HepG2 (cell line): ENCODE data around the gene PHKG2. TPM values are rescaled to one million over a fixed set of nuclear protein-coding genes. Genes with fewer than 3 reads are reported as not detected.

ENCODE experiments used
- AGO2 ChIP-seq: fragments of 200-400 bp; formaldehyde crosslinking; optimal IDR thresholded peaks from 2 replicates; pipeline ENCODE3; 2017; ENCODE audit warnings: mild to moderate bottlenecking, low read depth, low read length, moderate library complexity
- FOXC1 ChIP-seq: sonication (generic); formaldehyde crosslinking; IDR thresholded peaks from 2 replicates; pipeline ENCODE4 v1.8.0; 2022; ENCODE audit warnings: mild to moderate bottlenecking, missing genetic modification reagents, borderline replicate concordance
- MAZ ChIP-seq, 2 experiments: sonication (generic) in 1 of 2; formaldehyde crosslinking in 1 of 2; IDR thresholded peaks; 2 replicates each; pipeline versions ENCODE4 v1.5.0 to v1.6.1; 2012 to 2020; ENCODE audit warnings: low read depth in 2 of 2, mild to moderate bottlenecking in 2 of 2, borderline replicate concordance in 1 of 2, improper control_type of control experiment in 1 of 2, low read length in 1 of 2, missing genetic modification reagents in 1 of 2, moderate library complexity in 1 of 2
- NR1H2 ChIP-seq: sonication (generic); formaldehyde crosslinking; IDR thresholded peaks from 2 replicates; pipeline ENCODE4 v1.8.1; 2022; ENCODE audit warnings: low read depth, missing genetic modification reagents, borderline replicate concordance
- PAX8 ChIP-seq: sonication (generic); formaldehyde crosslinking; IDR thresholded peaks from 2 replicates; pipeline ENCODE4 v1.8.0; 2022; ENCODE audit warnings: mild to moderate bottlenecking, missing genetic modification reagents, borderline replicate concordance
- SOX13 ChIP-seq, 3 experiments: fragments of 450-650 bp in 1 of 3; sonication (generic) in 1 of 3; formaldehyde crosslinking in 1 of 3; IDR thresholded peaks in 2 of 3; conservative IDR thresholded peaks in 1 of 3; 2 replicates each; pipeline versions ENCODE4 v1.5.0 to v1.6.1; 2016 to 2020; ENCODE audit warnings: antibody characterized with exemption in 1 of 3, mild to moderate bottlenecking in 1 of 3, missing compliant biosample characterization in 1 of 3, missing genetic modification reagents in 1 of 3, moderate library complexity in 1 of 3
- ZFP90 ChIP-seq: sonication (generic); formaldehyde crosslinking; IDR thresholded peaks from 2 replicates; pipeline ENCODE4 v1.8.0; 2022; ENCODE audit warnings: missing genetic modification reagents, mild to moderate bottlenecking, inconsistent platforms, borderline replicate concordance
- ZMAT3 ChIP-seq: sonication (generic); formaldehyde crosslinking; conservative IDR thresholded peaks from 2 replicates; pipeline ENCODE4 v1.7.0; 2021; ENCODE audit warnings: missing genetic modification reagents
- ZMYM3 ChIP-seq: sonication (generic); formaldehyde crosslinking; IDR thresholded peaks from 2 replicates; pipeline ENCODE4 v1.5.1; 2020; ENCODE audit warnings: mild to moderate bottlenecking, missing genetic modification reagents
- ZNF331 ChIP-seq: sonication (generic); formaldehyde crosslinking; IDR thresholded peaks from 2 replicates; pipeline ENCODE4 v1.4.0; 2020; ENCODE audit warnings: missing genetic modification reagents
- ZNF501 ChIP-seq: sonication (generic); formaldehyde crosslinking; IDR thresholded peaks from 2 replicates; pipeline ENCODE4 v1.5.1; 2020; ENCODE audit warnings: mild to moderate bottlenecking, moderate library complexity, missing genetic modification reagents
- ZNF558 ChIP-seq: sonication (generic); formaldehyde crosslinking; IDR thresholded peaks from 2 replicates; pipeline ENCODE4 v1.9.0; 2022; ENCODE audit warnings: mild to moderate bottlenecking, missing genetic modification reagents, borderline replicate concordance
- ZNF678 ChIP-seq: sonication (generic); formaldehyde crosslinking; IDR thresholded peaks from 2 replicates; pipeline ENCODE4 v1.4.0; 2020; ENCODE audit warnings: mild to moderate bottlenecking, missing genetic modification reagents
- ZNF703 ChIP-seq: sonication (generic); formaldehyde crosslinking; IDR thresholded peaks from 2 replicates; pipeline ENCODE4 v1.5.1; 2020; ENCODE audit warnings: missing genetic modification reagents, mild to moderate bottlenecking, moderate library complexity, borderline replicate concordance
- ZNF747 ChIP-seq: sonication (generic); formaldehyde crosslinking; IDR thresholded peaks from 2 replicates; pipeline ENCODE4 v1.8.1; 2023; ENCODE audit warnings: missing genetic modification reagents, mild to moderate bottlenecking, borderline replicate concordance
- ZNF891 ChIP-seq: sonication (generic); formaldehyde crosslinking; IDR thresholded peaks from 2 replicates; pipeline ENCODE4 v1.5.0; 2020; ENCODE audit warnings: mild to moderate bottlenecking, missing genetic modification reagents
- polyA plus RNA-seq, 8 experiments: library from polyadenylated mRNA; depleted of rRNA in 3 of 8; stranded (reverse) in 7 of 8; unstranded in 1 of 8; fragments of >200 nt; fragmentation: Illumina TruSeq in 4 of 8; extraction: Trizol in 4 of 8; gene quantifications; 2 replicates each; pipeline versions ENCODE4 v1.2.1 to v1.2.3, GENCODE V29; 2011 to 2016; ENCODE audit warnings: low read depth in 4 of 8, missing spikeins in 1 of 8, mixed read lengths in 1 of 8; ENCODE audit not compliant: insufficient read depth in 1 of 8
- total RNA-seq, 5 experiments: library from RNA; depleted of rRNA; stranded (reverse); fragments of >200 nt; fragmentation: Illumina TruSeq; extraction: Trizol; gene quantifications; 2 replicates each; pipeline ENCODE4 v1.2.3, GENCODE V29; 2016; ENCODE audit warnings: low read depth in 1 of 5
- TF ChIP-seq, protein P1 (sequence below): sonication (generic); formaldehyde crosslinking; IDR thresholded peaks from 2 replicates; pipeline ENCODE4 v1.4.0; 2020; ENCODE audit warnings: missing genetic modification reagents
- TF ChIP-seq, protein P2 (sequence below): sonication (generic); formaldehyde crosslinking; IDR thresholded peaks from 2 replicates; pipeline ENCODE4 v1.5.1; 2020; ENCODE audit warnings: missing genetic modification reagents, mild to moderate bottlenecking, borderline replicate concordance
- TF ChIP-seq, protein P3 (sequence below): sonication (generic); formaldehyde crosslinking; IDR thresholded peaks from 2 replicates; pipeline ENCODE4 v1.4.0; 2020; ENCODE audit warnings: mild to moderate bottlenecking, low read depth, missing genetic modification reagents
- TF ChIP-seq, protein P4 (sequence below): sonication (generic); formaldehyde crosslinking; IDR thresholded peaks from 2 replicates; pipeline ENCODE4 v1.4.0; 2020; ENCODE audit warnings: missing genetic modification reagents, borderline replicate concordance

The PHKG2 gene
- total and polyA plus RNA-seq, 2 of the 13 experiments (the other 11 are each of a cell fraction or from before 2014, with no cell fraction given): 37.4 to 42.1 TPM

DNA sequence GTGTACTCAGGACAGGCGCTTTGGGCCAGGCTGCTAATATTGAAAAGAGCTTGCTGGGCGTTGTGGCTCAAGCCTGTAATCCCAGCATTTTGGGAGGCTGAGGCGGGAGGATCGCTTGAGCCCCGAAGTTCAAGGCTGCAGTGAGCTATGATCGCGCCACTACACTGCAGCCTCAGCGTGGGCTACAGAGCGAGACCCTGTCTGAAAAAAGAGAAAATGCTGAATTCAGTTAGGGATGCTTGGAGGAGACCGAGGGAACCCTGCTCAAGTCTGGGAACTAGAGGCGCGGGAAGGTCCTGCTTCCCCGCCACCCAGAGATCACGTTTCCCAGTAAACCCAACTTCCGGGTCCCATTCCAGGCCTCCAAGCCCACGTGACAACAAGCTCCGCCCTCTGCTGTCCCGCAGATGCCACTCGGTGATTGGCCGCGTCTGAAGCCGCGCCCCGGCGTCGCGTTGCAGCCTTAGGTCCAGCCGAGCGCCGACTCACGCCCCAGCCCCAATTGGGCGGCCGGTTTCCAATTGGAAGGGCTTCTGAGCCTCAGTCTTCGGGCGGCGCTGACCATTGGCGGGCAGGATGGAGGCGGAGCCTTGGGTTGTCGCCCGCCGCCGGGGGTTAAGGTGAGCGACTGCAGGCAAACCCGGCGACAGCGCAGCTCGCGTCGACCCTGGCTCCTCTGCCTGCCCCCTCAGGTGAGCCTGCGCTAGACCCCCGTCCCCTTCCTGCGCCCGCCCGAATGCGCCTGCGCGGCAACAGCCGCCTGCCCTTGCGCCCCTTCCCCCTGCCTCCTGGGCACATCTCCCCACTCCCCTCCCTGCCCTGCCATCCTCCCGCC lies at the start of gene PHKG2 (continued):
- TF ChIP-seq SOX13 (IDR thresholded peaks at IDR 0.05) (no peak; the same call in 1 of the 2 replicates), SOX13 (CRISPR knock-in tag; conservative IDR thresholded peaks at IDR 0.05 in 1 of 2, IDR thresholded peaks at IDR 0.05 in 1 of 2) (peak in 1 of 2 experiments; percentile 29; a peak in 1 of 4 replicates), PAX8 (CRISPR knock-in tag) (peak; percentile 80; the same call in 1 of the 2 replicates), ZNF331 (CRISPR knock-in tag) (peak; percentile 35; the same call in 1 of the 2 replicates), NR1H2 (CRISPR knock-in tag) (no peak), ZNF891 (CRISPR knock-in tag) (peak; percentile 74), ZMYM3 (CRISPR knock-in tag) (peak; percentile 95), ZNF703 (peak; percentile 68; the same call in 1 of the 2 replicates), ZFP90 (CRISPR knock-in tag) (0 out of 2 replicates have a peak, but pooled peaks have one; percentile 62), ZMAT3 (no peak; the same call in 1 of the 2 replicates), ZNF678 (CRISPR knock-in tag) (no peak), AGO2 (peak; percentile 93), MAZ (IDR thresholded peaks at IDR 0.05; ENCODE audit: borderline replicate concordance, low read depth, low read length) (no peak; the same call in 1 of the 2 replicates), MAZ (CRISPR knock-in tag; IDR thresholded peaks at IDR 0.05; ENCODE audit: low read depth) (peak; percentile 73), ZNF501 (peak; percentile 86), FOXC1 (CRISPR knock-in tag) (peak; percentile 88; the same call in 1 of the 2 replicates), ZNF747 (peak; percentile 87; the same call in 1 of the 2 replicates), ZNF558 (CRISPR knock-in tag) (no peak)
- TF ChIP-seq, protein P1, sequence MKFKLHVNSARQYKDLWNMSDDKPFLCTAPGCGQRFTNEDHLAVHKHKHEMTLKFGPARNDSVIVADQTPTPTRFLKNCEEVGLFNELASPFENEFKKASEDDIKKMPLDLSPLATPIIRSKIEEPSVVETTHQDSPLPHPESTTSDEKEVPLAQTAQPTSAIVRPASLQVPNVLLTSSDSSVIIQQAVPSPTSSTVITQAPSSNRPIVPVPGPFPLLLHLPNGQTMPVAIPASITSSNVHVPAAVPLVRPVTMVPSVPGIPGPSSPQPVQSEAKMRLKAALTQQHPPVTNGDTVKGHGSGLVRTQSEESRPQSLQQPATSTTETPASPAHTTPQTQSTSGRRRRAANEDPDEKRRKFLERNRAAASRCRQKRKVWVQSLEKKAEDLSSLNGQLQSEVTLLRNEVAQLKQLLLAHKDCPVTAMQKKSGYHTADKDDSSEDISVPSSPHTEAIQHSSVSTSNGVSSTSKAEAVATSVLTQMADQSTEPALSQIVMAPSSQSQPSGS (CRISPR knock-in tag): peak; percentile 54; the same call in 1 of the 2 replicates
- TF ChIP-seq, protein P2, sequence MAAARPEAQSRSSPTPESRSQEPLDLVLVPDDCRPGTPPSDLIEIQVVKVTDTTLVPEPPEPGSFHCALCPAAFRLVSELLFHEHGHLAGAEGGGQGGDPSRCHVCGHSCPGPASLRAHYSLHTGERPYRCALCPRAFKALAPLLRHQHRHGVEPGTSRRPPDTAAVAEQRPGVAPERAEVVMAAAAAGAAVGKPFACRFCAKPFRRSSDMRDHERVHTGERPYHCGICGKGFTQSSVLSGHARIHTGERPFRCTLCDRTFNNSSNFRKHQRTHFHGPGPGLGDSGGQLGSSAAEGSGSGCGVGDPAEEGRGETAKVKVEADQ: peak; percentile 53; the same call in 1 of the 2 replicates
- TF ChIP-seq, protein P3, sequence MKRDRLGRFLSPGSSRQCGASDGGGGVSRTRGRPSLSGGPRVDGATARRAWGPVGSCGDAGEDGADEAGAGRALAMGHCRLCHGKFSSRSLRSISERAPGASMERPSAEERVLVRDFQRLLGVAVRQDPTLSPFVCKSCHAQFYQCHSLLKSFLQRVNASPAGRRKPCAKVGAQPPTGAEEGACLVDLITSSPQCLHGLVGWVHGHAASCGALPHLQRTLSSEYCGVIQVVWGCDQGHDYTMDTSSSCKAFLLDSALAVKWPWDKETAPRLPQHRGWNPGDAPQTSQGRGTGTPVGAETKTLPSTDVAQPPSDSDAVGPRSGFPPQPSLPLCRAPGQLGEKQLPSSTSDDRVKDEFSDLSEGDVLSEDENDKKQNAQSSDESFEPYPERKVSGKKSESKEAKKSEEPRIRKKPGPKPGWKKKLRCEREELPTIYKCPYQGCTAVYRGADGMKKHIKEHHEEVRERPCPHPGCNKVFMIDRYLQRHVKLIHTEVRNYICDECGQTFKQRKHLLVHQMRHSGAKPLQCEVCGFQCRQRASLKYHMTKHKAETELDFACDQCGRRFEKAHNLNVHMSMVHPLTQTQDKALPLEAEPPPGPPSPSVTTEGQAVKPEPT: 0 out of 2 replicates have a peak, but pooled peaks have one; percentile 73
- TF ChIP-seq, protein P4, sequence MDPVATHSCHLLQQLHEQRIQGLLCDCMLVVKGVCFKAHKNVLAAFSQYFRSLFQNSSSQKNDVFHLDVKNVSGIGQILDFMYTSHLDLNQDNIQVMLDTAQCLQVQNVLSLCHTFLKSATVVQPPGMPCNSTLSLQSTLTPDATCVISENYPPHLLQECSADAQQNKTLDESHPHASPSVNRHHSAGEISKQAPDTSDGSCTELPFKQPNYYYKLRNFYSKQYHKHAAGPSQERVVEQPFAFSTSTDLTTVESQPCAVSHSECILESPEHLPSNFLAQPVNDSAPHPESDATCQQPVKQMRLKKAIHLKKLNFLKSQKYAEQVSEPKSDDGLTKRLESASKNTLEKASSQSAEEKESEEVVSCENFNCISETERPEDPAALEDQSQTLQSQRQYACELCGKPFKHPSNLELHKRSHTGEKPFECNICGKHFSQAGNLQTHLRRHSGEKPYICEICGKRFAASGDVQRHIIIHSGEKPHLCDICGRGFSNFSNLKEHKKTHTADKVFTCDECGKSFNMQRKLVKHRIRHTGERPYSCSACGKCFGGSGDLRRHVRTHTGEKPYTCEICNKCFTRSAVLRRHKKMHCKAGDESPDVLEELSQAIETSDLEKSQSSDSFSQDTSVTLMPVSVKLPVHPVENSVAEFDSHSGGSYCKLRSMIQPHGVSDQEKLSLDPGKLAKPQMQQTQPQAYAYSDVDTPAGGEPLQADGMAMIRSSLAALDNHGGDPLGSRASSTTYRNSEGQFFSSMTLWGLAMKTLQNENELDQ (CRISPR knock-in tag): no peak
